Measurements from ENCODE around the gene NINL. TPM values are rescaled to one million over a fixed set of nuclear protein-coding genes. Genes with fewer than 3 reads are reported as not detected.

Gene NINL
- total RNA-seq, 1 experiment from 2014 or later = 31.5 TPM

GRCh38 chr20:25525867-25526266, 59.5 kb downstream of the NINL start:
- H3K4me1 ChIP-seq (ENCODE audit: insufficient read depth, low read length, poor library complexity, severe bottlenecking) = no peaks in the 10 kb centered on the region
- BruUV-seq (replicated peaks) = no TSS peak
- no peaks in the 10 kb centered on the region for H3K9me3 ChIP-seq (ENCODE audit: low read depth, low read length, poor library complexity, severe bottlenecking)
- no peaks in the 10 kb centered on the region for H3K27me3 ChIP-seq (replicated peaks; ENCODE audit: insufficient read depth, low read depth, low read length, poor library complexity)
- intact Hi-C loops (cut with micrococcal nuclease; ENCODE audit: unreplicated experiment) = loop anchor here (10.0 kb wide), 1 partner anchor 61 kb away; no protein-coding TSS in a partner anchor
- H3K36me3 ChIP-seq (ENCODE audit: insufficient read depth, low read length, poor library complexity, severe bottlenecking) = peaks cover 19% of the 10 kb centered on the region
- H3K4me3 ChIP-seq (ENCODE audit: low read depth, low read length, poor library complexity, severe bottlenecking) = no peak overlapping the region
- CTCF ChIA-PET = no interaction called here
- TF ChIP-seq, protein P1, sequence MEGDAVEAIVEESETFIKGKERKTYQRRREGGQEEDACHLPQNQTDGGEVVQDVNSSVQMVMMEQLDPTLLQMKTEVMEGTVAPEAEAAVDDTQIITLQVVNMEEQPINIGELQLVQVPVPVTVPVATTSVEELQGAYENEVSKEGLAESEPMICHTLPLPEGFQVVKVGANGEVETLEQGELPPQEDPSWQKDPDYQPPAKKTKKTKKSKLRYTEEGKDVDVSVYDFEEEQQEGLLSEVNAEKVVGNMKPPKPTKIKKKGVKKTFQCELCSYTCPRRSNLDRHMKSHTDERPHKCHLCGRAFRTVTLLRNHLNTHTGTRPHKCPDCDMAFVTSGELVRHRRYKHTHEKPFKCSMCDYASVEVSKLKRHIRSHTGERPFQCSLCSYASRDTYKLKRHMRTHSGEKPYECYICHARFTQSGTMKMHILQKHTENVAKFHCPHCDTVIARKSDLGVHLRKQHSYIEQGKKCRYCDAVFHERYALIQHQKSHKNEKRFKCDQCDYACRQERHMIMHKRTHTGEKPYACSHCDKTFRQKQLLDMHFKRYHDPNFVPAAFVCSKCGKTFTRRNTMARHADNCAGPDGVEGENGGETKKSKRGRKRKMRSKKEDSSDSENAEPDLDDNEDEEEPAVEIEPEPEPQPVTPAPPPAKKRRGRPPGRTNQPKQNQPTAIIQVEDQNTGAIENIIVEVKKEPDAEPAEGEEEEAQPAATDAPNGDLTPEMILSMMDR (conservative IDR thresholded peaks at IDR 0.05; ENCODE audit: low read depth, low read length) = no peak
- TF ChIP-seq EZH2 (IDR thresholded peaks at IDR 0.05; ENCODE audit: borderline replicate concordance, low read depth, low read length, poor library complexity, severe bottlenecking) = no peak
- DNase-seq (ENCODE audit: low spot score) = no peak
- POLR2A ChIA-PET (ENCODE audit: low non-redundant PET) = no interaction called here
- H3K27ac ChIP-seq (ENCODE audit: low read depth, low read length, poor library complexity, severe bottlenecking) = no peak overlapping the region

- no peaks in the 10 kb centered on the region for H3K4me1 ChIP-seq (ENCODE audit: insufficient read depth, low read length, poor library complexity, severe bottlenecking)
- ChIA-PET POLR2A (ENCODE audit: low non-redundant PET) (no interaction called here), CTCF (no interaction called here)
- H3K27me3 ChIP-seq (replicated peaks; ENCODE audit: insufficient read depth, low read depth, low read length, poor library complexity) = no peaks in the 10 kb centered on the region
- H3K9me3 ChIP-seq (ENCODE audit: low read depth, low read length, poor library complexity, severe bottlenecking) = no peaks in the 10 kb centered on the region
- BruUV-seq (replicated peaks) = no TSS peak
- H3K27ac ChIP-seq (ENCODE audit: low read depth, low read length, poor library complexity, severe bottlenecking) = no peak overlapping the region
- intact Hi-C loops (cut with micrococcal nuclease; ENCODE audit: unreplicated experiment) = loop anchor here (10.0 kb wide), 1 partner anchor 60 kb away; no protein-coding TSS in a partner anchor
- no peak for TF ChIP-seq EZH2 (IDR thresholded peaks at IDR 0.05; ENCODE audit: borderline replicate concordance, low read depth, low read length, poor library complexity, severe bottlenecking)
- H3K4me3 ChIP-seq (ENCODE audit: low read depth, low read length, poor library complexity, severe bottlenecking) = no peak overlapping the region
- DNase-seq (ENCODE audit: low spot score) = no peak
- H3K36me3 ChIP-seq (ENCODE audit: insufficient read depth, low read length, poor library complexity, severe bottlenecking) = peaks cover 19% of the 10 kb centered on the region
Observed at GRCh38 chr20:25525295-25525694, 60.0 kb downstream of the NINL start.

GRCh38 chr20:25521382-25521781, 63.9 kb downstream of the NINL start:
- Histone ChIP-seq H3K4me1 (ENCODE audit: insufficient read depth, low read length, poor library complexity, severe bottlenecking) (peaks cover 12% of the 10 kb centered on the region), H3K27me3 (replicated peaks; ENCODE audit: insufficient read depth, low read depth, low read length, poor library complexity) (no peaks in the 10 kb centered on the region), H3K36me3 (ENCODE audit: insufficient read depth, low read length, poor library complexity, severe bottlenecking) (peaks cover 28% of the 10 kb centered on the region), H3K9me3 (ENCODE audit: low read depth, low read length, poor library complexity, severe bottlenecking) (peaks cover under 1% of the 10 kb centered on the region), H3K4me3 (ENCODE audit: low read depth, low read length, poor library complexity, severe bottlenecking) (no peak overlapping the region), H3K27ac (ENCODE audit: low read depth, low read length, poor library complexity, severe bottlenecking) (no peak overlapping the region)
- ChIA-PET POLR2A (ENCODE audit: low non-redundant PET) (no interaction called here), CTCF (no interaction called here)
- no peak for DNase-seq (ENCODE audit: low spot score)
- intact Hi-C loops (cut with micrococcal nuclease; ENCODE audit: unreplicated experiment) = loop anchor here (10.0 kb wide), 1 partner anchor 57 kb away; no protein-coding TSS in a partner anchor
- no peak for TF ChIP-seq EZH2 (IDR thresholded peaks at IDR 0.05; ENCODE audit: borderline replicate concordance, low read depth, low read length, poor library complexity, severe bottlenecking)
- TF ChIP-seq, protein P1 (conservative IDR thresholded peaks at IDR 0.05; ENCODE audit: low read depth, low read length) = no peak
- no TSS peak for BruUV-seq (replicated peaks)

- Histone ChIP-seq H3K36me3 (ENCODE audit: insufficient read depth, low read length, poor library complexity, severe bottlenecking) (peaks cover 47% of the 10 kb centered on the region), H3K4me1 (ENCODE audit: insufficient read depth, low read length, poor library complexity, severe bottlenecking) (peaks cover 12% of the 10 kb centered on the region), H3K27ac (ENCODE audit: low read depth, low read length, poor library complexity, severe bottlenecking) (no peak overlapping the region), H3K27me3 (replicated peaks; ENCODE audit: insufficient read depth, low read depth, low read length, poor library complexity) (no peaks in the 10 kb centered on the region), H3K4me3 (ENCODE audit: low read depth, low read length, poor library complexity, severe bottlenecking) (no peak overlapping the region), H3K9me3 (ENCODE audit: low read depth, low read length, poor library complexity, severe bottlenecking) (peaks cover 29% of the 10 kb centered on the region)
- no TSS peak for BruUV-seq (replicated peaks)
- TF ChIP-seq EZH2 (IDR thresholded peaks at IDR 0.05; ENCODE audit: borderline replicate concordance, low read depth, low read length, poor library complexity, severe bottlenecking) = no peak
- TF ChIP-seq, protein P1 (conservative IDR thresholded peaks at IDR 0.05; ENCODE audit: low read depth, low read length) = no peak
- POLR2A ChIA-PET (ENCODE audit: low non-redundant PET) = no interaction called here
- CTCF ChIA-PET = no interaction called here
- intact Hi-C loops (cut with micrococcal nuclease; ENCODE audit: unreplicated experiment) = no loop called here
- DNase-seq (ENCODE audit: low spot score) = no peak
Observed at GRCh38 chr20:25517124-25517523, 68.2 kb downstream of the NINL start.

Measured in A673 (cell line).